Neural cell (in vitro differentiated cells): ENCODE measurements around the gene PBXIP1. TPM values are rescaled to one million over a fixed set of nuclear protein-coding genes. Genes with fewer than 3 reads are reported as not detected.
"Not testable (repeated sequence)": the region's sequence is repeated elsewhere in the genome, so short reads cannot be mapped to it uniquely, and the experiment has no call there.

ENCODE experiments used
- H2AFZ ChIP-seq: fragments of 200-600, 300-800 bp; sonication (generic), shearing (Covaris generic); 2 replicates; pipeline ENCODE4 v1.6.0; 2014; ENCODE audit warnings: low read depth, mild to moderate bottlenecking, antibody characterized with exemption, low read length, moderate library complexity
- H3F3A ChIP-seq: fragments of 200-600 bp; shearing (Covaris generic); 2 replicates; pipeline ENCODE4 v1.6.1; 2016; ENCODE audit warnings: mild to moderate bottlenecking, moderate library complexity, mixed read lengths, antibody characterized with exemption, low read length; ENCODE audit not compliant: insufficient read depth, poor library complexity, severe bottlenecking
- H3K27ac ChIP-seq: fragments of 200-600, 300-800 bp; sonication (generic), shearing (Covaris generic); 2 replicates; pipeline ENCODE4 v1.5.1; 2014; ENCODE audit warnings: mild to moderate bottlenecking, low read length, moderate library complexity
- H3K27me3 ChIP-seq: fragments of 300-800, 200-600 bp; sonication (generic), shearing (Covaris generic); 2 replicates; pipeline ENCODE4 v1.6.0; 2014; ENCODE audit warnings: mild to moderate bottlenecking, low read depth, low read length, moderate library complexity; ENCODE audit not compliant: insufficient read depth
- H3K36me3 ChIP-seq: fragments of 300-800, 200-600 bp; sonication (generic), shearing (Covaris generic); 2 replicates; pipeline ENCODE4 v1.5.1; 2014; ENCODE audit warnings: mild to moderate bottlenecking, antibody characterized with exemption, low read length, moderate library complexity; ENCODE audit not compliant: insufficient read depth
- H3K4me2 ChIP-seq: fragments of 300-800, 200-600 bp; sonication (generic), shearing (Covaris generic); 2 replicates; pipeline ENCODE4 v1.6.0; 2014; ENCODE audit warnings: mild to moderate bottlenecking, low read length
- H3K4me3 ChIP-seq: fragments of 300-800, 200-600 bp; sonication (generic), shearing (Covaris generic); 2 replicates; pipeline ENCODE4 v1.5.1; 2014; ENCODE audit warnings: mild to moderate bottlenecking, low read length, moderate library complexity
- H3K79me2 ChIP-seq: fragments of 200-600 bp; shearing (Covaris generic); replicated peaks from 2 replicates; pipeline ENCODE4 v1.6.0; 2014; ENCODE audit warnings: mild to moderate bottlenecking, low read length, moderate library complexity; ENCODE audit not compliant: insufficient read depth
- H3K9ac ChIP-seq: fragments of 300-800, 200-600 bp; sonication (generic), shearing (Covaris generic); 2 replicates; pipeline ENCODE4 v1.6.1; 2016; ENCODE audit warnings: mild to moderate bottlenecking, low read length, mixed read lengths
- H3K9me2 ChIP-seq: fragments of 200-600 bp; shearing (Covaris generic); 2 replicates; pipeline ENCODE4 v1.6.1; 2016; ENCODE audit warnings: mild to moderate bottlenecking, low read length, mixed read lengths; ENCODE audit not compliant: insufficient read depth
- H3K9me3 ChIP-seq: fragments of 200-600, 300-800 bp; sonication (generic), shearing (Covaris generic); 2 replicates; pipeline ENCODE4 v1.6.1; 2016; ENCODE audit warnings: mild to moderate bottlenecking, mixed run types, low read length, moderate library complexity, mixed read lengths
- H4K20me1 ChIP-seq: fragments of 200-600 bp; shearing (Covaris generic); 2 replicates; pipeline ENCODE4 v1.6.1; 2016; ENCODE audit warnings: mild to moderate bottlenecking, mixed run types; ENCODE audit not compliant: insufficient read depth
- CTCF ChIP-seq: fragments of 450-650 bp; IDR thresholded peaks from 2 replicates; pipeline ENCODE4 v1.5.1; 2014; ENCODE audit warnings: antibody characterized with exemption, mild to moderate bottlenecking, moderate library complexity; ENCODE audit not compliant: poor library complexity, severe bottlenecking
- EP300 ChIP-seq: fragments of 450-650 bp; conservative IDR thresholded peaks from 2 replicates; pipeline ENCODE4 v1.6.1; 2014; ENCODE audit warnings: antibody characterized with exemption, mild to moderate bottlenecking, moderate library complexity; ENCODE audit not compliant: poor library complexity, severe bottlenecking
- EZH2 ChIP-seq: fragments of 200-600, 300-800 bp; shearing (Covaris generic), sonication (generic); IDR thresholded peaks from 2 replicates; pipeline ENCODE4 v1.6.1; 2014; ENCODE audit warnings: antibody characterized with exemption, low read length, borderline replicate concordance, mild to moderate bottlenecking; ENCODE audit not compliant: insufficient read depth, poor library complexity, severe bottlenecking
- MXI1 ChIP-seq: fragments of 450-650 bp; conservative IDR thresholded peaks from 2 replicates; pipeline ENCODE4 v1.6.1; 2014; ENCODE audit warnings: antibody characterized with exemption, mild to moderate bottlenecking; ENCODE audit not compliant: poor library complexity, severe bottlenecking
- POLR2AphosphoS5 ChIP-seq: IDR thresholded peaks from 2 replicates; pipeline ENCODE4 v1.6.1; 2012
- RAD21 ChIP-seq: fragments of 450-650 bp; conservative IDR thresholded peaks from 2 replicates; pipeline ENCODE4 v1.6.1; 2014; ENCODE audit warnings: antibody characterized with exemption, mild to moderate bottlenecking, moderate library complexity
- REST ChIP-seq: IDR thresholded peaks from 2 replicates; pipeline ENCODE4 v1.6.1; 2012; ENCODE audit warnings: borderline replicate concordance
- SMC3 ChIP-seq: fragments of 450-650 bp; conservative IDR thresholded peaks from 2 replicates; pipeline ENCODE4 v1.6.1; 2014; ENCODE audit warnings: antibody characterized with exemption, mild to moderate bottlenecking, moderate library complexity; ENCODE audit not compliant: poor library complexity
- TAF1 ChIP-seq: IDR thresholded peaks from 2 replicates; pipeline ENCODE4 v1.6.1; 2012; ENCODE audit warnings: low read depth
- polyA plus RNA-seq: library from polyadenylated mRNA; depleted of rRNA; stranded (reverse); fragments of >200 nt; gene quantifications from 2 replicates; pipeline ENCODE4 v1.2.3, GENCODE V29; 2014

The PBXIP1 gene
- polyA plus RNA-seq, 1 donor from 2014 or later, result 5.4 TPM

GRCh38 chr1:154998201-154998780, 42.4 kb upstream of the PBXIP1 start:
- no peaks in the 10 kb centered on the region for H3K36me3 ChIP-seq
- H3K9ac ChIP-seq, result no peak overlapping the region
- H3K4me3 ChIP-seq, result no peak overlapping the region
- no peaks in the 10 kb centered on the region for H3K79me2 ChIP-seq
- H3K27ac ChIP-seq, result no peak overlapping the region
- H4K20me1 ChIP-seq, result no peaks in the 10 kb centered on the region
- H3F3A ChIP-seq, result peaks cover 3% of the 10 kb centered on the region
- no peak overlapping the region for H2AFZ ChIP-seq
- TF ChIP-seq EP300, result no peak
- peaks cover 7% of the 10 kb centered on the region for H3K27me3 ChIP-seq
- H3K9me3 ChIP-seq, result no peaks in the 10 kb centered on the region
- no peaks in the 10 kb centered on the region for H3K9me2 ChIP-seq
- no peak overlapping the region for H3K4me2 ChIP-seq

- Histone ChIP-seq H2AFZ (no peak overlapping the region), H3K36me3 (no peaks in the 10 kb centered on the region), H3K4me3 (no peak overlapping the region), H3F3A (peaks cover 3% of the 10 kb centered on the region), H3K27me3 (no peaks in the 10 kb centered on the region), H3K27ac (no peak overlapping the region), H3K79me2 (no peaks in the 10 kb centered on the region), H3K4me2 (no peak overlapping the region), H4K20me1 (no peaks in the 10 kb centered on the region), H3K9me3 (no peaks in the 10 kb centered on the region), H3K9ac (no peak overlapping the region), H3K9me2 (no peaks in the 10 kb centered on the region)
- no peak for TF ChIP-seq EZH2
- TF ChIP-seq POLR2AphosphoS5, result no peak
- no peak for TF ChIP-seq CTCF
- no peak for TF ChIP-seq MXI1
- TF ChIP-seq SMC3, result no peak
- no peak for TF ChIP-seq REST
- no peak for TF ChIP-seq RAD21
- no peak for TF ChIP-seq EP300
- no peak for TF ChIP-seq TAF1
Observed at GRCh38 chr1:154996966-154997701, 41.2 kb upstream of the PBXIP1 start.

GRCh38 chr1:154995301-154995983, 39.5 kb upstream of the PBXIP1 start:
- H3K4me3 ChIP-seq, result not testable (repeated sequence)

More at GRCh38 chr1:154995301-154995983, 39.5 kb upstream of the PBXIP1 start:
- not testable (repeated sequence) for H3K79me2 ChIP-seq, H3K36me3 ChIP-seq, H3K9me3 ChIP-seq, H3K27ac ChIP-seq, H3K9me2 ChIP-seq, H4K20me1 ChIP-seq, H3K9ac ChIP-seq, H3F3A ChIP-seq, H3K27me3 ChIP-seq, H2AFZ ChIP-seq, H3K4me2 ChIP-seq
